ENCODE data around the gene SMTN. TPM values are rescaled to one million over a fixed set of nuclear protein-coding genes. Genes with fewer than 3 reads are reported as not detected.
"Not testable (repeated sequence)": the region's sequence is repeated elsewhere in the genome, so short reads cannot be mapped to it uniquely, and the experiment has no call there.

Gene SMTN
- total RNA-seq, 1 donor from 2014 or later, result 327 TPM

- DNase-seq (ENCODE audit: low spot score), result no peak
These were observed 23.8 kb downstream of the SMTN start for GRCh38 chr22:31104869-31105268.

DNA sequence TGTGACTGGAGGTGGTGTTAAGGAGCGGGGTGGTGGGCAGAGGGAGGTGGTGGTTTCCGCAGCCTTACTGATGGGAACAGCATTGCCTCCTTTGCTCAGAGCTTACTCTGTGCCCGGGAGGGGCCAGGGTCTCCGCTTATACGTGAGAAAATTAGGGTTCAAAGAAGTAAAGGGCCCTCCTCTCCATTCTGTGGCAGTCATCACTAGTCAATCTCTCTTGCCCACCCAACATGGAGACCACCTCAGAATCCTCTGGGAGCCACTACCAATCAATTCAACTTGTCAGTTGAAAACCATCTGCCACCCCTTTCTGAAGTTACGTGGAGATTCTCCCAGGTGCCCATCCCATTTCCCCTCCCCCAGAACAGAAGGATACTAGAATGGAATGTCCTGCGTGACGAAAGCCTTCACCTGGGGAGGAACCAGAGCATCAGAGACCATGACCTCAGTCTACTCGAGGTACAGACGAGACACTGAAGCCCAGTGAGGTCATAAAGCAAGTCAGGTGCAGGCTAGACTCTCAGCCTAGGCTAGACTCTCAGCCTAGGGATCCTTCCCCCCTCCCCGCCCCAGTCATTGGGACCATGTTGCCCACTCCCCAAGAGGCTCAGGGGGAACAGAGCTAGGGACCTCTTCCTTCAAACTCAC is 24.3 kb downstream of the SMTN start:
- DNase-seq (ENCODE audit: low spot score), result no peak

DNA sequence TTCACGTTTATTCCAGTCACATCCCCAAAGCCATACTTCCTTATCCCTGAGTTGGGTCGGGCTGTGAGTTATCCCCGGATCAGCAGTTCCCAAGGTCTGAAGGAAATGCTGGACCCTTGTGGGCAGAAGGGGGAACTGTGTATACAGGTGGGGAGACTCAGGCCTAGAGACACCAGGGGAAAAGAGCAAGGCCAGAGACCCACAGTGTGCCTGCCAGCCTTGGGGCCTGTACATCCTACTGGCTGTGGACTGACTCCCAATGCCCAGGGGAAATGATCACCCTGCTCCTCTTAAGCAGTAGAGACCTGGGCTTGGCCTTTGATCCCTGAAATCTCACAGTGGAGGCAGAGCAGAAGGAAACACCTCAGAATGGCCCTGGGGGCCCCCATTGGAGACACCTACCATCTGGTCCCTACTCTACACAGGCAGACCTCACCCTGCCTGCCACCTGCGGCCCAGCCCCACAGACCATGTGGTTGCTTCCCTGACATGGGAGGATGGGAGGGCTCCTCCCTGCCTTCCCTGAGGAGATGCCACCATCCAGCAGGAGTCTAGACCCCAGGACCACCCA is 25.0 kb downstream of the SMTN start:
- DNase-seq (ENCODE audit: low spot score), result no peak

DNA sequence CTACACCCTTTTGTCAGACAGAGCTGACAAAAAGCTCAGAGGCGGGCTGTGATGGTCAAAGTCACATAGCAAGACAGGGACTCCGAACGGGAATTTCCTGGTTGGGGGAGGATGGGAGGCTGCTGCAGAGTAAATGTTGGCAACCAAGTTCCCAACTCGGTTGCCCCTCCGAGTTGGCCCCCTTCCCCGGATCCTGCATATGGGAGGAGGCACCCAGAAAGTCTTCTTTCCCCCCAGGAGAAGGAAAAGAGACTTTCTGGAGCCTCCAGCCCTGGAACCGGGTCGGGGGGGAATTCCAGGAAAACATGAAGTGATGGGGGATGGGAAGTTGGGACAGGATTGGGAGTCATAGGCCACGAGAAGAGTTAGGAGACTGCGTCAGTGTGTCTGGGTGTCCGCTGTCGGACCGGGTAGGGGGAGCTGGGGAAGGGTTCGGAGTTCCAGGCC is 25.6 kb downstream of the SMTN start:
- no peak for DNase-seq (ENCODE audit: low spot score)

DNA sequence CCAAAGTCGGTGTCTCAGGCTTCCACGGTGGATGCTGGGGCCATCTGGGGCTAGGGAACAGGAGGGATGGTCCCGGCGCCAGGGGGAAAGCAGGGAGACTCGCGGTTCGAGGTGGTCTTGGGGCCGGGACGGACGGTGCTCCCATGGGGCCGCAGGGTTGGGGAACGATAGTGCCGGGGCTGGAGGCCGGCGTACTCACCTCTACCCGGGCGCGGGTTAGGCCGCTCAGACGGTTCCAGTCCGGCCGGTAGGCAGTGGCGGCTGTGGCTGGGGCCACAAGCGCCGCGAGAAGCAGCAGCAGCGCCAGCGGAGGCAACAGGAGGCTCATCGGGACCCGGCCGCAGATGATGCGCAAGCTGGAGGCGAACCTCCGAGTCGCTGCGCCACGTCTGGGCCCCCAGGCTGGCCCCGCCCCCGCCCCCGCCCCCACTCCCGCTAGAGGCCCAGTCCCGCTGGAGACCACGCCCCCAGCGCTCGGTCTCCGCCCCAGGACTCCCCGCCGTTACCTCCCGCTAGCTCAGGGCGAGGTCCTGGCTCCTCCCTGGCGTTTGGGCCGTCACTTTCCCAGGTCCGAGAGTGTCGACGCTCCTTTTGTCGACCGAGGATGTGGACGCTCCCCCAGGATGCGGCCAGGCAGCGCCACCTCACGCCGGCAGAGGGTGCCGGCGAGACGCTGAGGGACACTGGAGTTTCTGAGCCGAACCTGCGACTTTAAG is 26.2 kb downstream of the SMTN start, which contains the start of gene SELENOM:
Gene SELENOM (minus strand): TSS at position 391 of the 716 bp plus-strand sequence. CDS start 63 bp downstream, at position 328.
- peak; percentile 96 for DNase-seq (ENCODE audit: low spot score)

GRCh38 chr22:31107894-31108218 is 26.7 kb downstream of the SMTN start:
- DNase-seq (ENCODE audit: low spot score), result no peak

- not testable (repeated sequence) for DNase-seq (ENCODE audit: low spot score)
These were observed 31.5 kb downstream of the SMTN start for GRCh38 chr22:31112547-31113091.

GRCh38 chr22:31118046-31118820 is 37.1 kb downstream of the SMTN start:
- DNase-seq (ENCODE audit: low spot score), result no peak

DNA sequence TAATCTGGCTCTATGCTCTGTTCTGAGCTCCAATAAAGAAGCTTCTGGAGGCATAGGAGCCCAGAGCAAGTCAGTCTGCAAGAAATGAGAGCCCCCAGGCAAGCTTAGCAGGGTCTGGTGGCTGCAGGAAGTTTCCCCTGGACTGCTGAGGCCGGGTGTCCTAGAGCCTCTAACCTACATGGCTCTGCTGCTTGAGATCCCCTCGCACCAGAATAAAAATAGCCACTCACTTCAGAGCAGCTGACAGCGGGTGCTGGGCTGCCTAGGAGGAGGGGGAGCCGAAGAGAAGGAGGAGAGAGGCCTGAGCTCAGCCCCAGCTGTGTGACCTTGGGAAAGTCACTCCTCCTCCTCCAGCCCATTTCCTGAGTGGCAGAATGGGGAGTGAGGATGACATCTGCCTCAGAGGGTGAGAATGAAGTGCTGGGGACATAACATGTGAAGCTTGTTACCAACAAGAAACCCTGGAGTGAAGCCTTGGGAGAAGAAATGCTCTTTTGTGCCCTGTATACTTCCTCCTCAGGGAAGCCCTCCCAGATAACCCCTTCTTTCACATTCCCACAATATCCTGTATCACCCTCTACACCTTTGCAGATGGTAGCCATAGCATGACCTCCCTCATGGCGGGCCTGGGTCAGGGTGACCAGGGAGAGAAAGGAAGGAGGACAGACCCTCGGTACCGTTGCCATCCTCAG is 38.1 kb downstream of the SMTN start:
- no peak for DNase-seq (ENCODE audit: low spot score)

GRCh38 chr22:31120230-31120629 is 39.1 kb downstream of the SMTN start:
- no peak for DNase-seq (ENCODE audit: low spot score)

GRCh38 chr22:31120642-31121041 is 39.5 kb downstream of the SMTN start:
- DNase-seq (ENCODE audit: low spot score), result no peak

DNA sequence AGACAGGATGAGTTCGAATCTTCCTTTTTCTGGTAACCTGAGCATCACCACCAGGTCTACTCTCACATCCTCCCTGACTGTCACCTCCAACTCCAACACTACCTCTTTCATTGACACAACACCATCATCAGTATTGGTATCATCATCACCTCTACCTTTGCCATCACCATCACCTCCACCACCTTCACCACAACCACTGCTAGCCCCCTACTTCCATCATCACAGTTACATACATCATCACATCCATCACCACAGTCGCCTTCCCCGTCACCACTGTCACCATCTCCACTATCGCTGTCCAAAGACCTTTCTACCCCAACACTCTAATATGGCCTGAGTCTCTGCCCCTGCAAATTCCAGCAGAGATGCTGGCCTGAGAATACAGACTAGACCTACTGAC is 40.3 kb downstream of the SMTN start:
- no peak for DNase-seq (ENCODE audit: low spot score)

GRCh38 chr22:31122196-31122531 is 41.0 kb downstream of the SMTN start:
- DNase-seq (ENCODE audit: low spot score), result no peak

- no peak for DNase-seq (ENCODE audit: low spot score)
These were observed 41.6 kb downstream of the SMTN start, which contains the start of gene INPP5J for GRCh38 chr22:31122532-31123291. Gene INPP5J (plus strand): TSS chr22:31122966. CDS start chr22:31123015, 49 bp downstream.

GRCh38 chr22:31123292-31123602 is 42.1 kb downstream of the SMTN start:
- no peak for DNase-seq (ENCODE audit: low spot score)

- no peak for DNase-seq (ENCODE audit: low spot score)
These were observed 43.2 kb downstream of the SMTN start for GRCh38 chr22:31124290-31124689.

- no peak for DNase-seq (ENCODE audit: low spot score)
These were observed 43.8 kb downstream of the SMTN start for GRCh38 chr22:31124811-31125465.

GRCh38 chr22:31125521-31126117 is 44.5 kb downstream of the SMTN start:
- no peak for DNase-seq (ENCODE audit: low spot score)

- DNase-seq (ENCODE audit: low spot score), result no peak
These were observed 45.2 kb downstream of the SMTN start for GRCh38 chr22:31126128-31126868.

All from ureter (tissue), 1 donor.